ENCODE data around the gene MRTFB.
"Not testable (repeated sequence)": the region's sequence is repeated elsewhere in the genome, so short reads cannot be mapped to it uniquely, and the experiment has no call there.

Gene MRTFB

GRCh38 chr16:14047121-14047859, 23.8 kb upstream of the MRTFB start:
- not testable (repeated sequence) for H3K36me3 Mint-ChIP-seq (ENCODE audit: low read depth); ATAC-seq; DNase-seq; H3K9me3 Mint-ChIP-seq; H3K4me1 Mint-ChIP-seq; H3K4me3 Mint-ChIP-seq; H3K27me3 Mint-ChIP-seq; H3K27ac Mint-ChIP-seq

DNA sequence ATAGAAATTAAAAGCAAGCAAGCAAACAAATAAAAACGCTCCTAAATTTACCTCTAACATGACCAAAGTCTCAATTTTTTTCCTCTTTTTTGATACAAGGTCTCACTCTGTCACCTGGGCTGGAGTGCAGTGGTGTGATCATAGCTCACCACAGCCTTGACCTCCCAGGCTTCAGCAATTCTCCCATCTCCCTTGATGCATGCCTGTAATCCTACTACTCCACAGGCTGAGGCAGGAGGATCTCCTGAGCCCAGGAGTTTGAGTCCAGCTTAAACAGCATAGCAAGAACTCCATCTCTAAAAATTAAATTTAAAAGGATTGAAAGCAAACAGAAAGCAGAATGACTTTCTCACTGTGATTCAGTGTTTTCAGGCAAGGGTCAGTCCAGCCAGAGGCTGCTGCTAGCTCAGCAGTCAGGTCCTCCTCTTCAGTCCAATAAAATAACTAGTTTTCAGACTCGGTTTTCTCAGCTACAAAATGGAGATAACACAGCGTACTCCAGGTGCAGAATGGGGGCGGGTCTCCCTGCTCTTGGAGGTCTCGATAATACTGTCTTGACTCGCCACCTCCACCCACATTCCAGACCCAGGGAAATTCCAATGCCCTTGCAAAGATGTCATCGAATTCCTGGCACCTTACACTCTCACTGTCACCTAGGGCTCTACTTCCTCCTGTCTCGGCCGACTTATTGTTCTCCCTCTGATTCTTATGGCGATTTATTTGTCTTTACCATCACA, 20.7 kb upstream of the MRTFB start:
- Mint-ChIP-seq H3K4me1 (no peaks in the 10 kb centered on the region), H3K27me3 (peaks cover 2% of the 10 kb centered on the region), H3K36me3 (ENCODE audit: low read depth) (no peaks in the 10 kb centered on the region), H3K27ac (no peak overlapping the region), H3K4me3 (no peak overlapping the region), H3K9me3 (peaks cover 4% of the 10 kb centered on the region)
- no peak for DNase-seq
- no peak for ATAC-seq

GRCh38 chr16:14051103-14051729, 19.9 kb upstream of the MRTFB start:
- H3K4me1 Mint-ChIP-seq, result no peaks in the 10 kb centered on the region
- peaks cover 4% of the 10 kb centered on the region for H3K9me3 Mint-ChIP-seq
- ATAC-seq (no peak), DNase-seq (no peak)
- no peaks in the 10 kb centered on the region for H3K36me3 Mint-ChIP-seq (ENCODE audit: low read depth)
- H3K27me3 Mint-ChIP-seq, result peaks cover 5% of the 10 kb centered on the region
- H3K4me3 Mint-ChIP-seq, result no peak overlapping the region
- H3K27ac Mint-ChIP-seq, result no peak overlapping the region

- Mint-ChIP-seq H3K9me3 (peaks cover 11% of the 10 kb centered on the region), H3K36me3 (ENCODE audit: low read depth) (no peaks in the 10 kb centered on the region), H3K27me3 (peaks cover 7% of the 10 kb centered on the region), H3K4me1 (no peaks in the 10 kb centered on the region), H3K4me3 (no peak overlapping the region), H3K27ac (no peak overlapping the region)
- ATAC-seq (no peak), DNase-seq (no peak)
Observed at GRCh38 chr16:14056970-14057369, 14.1 kb upstream of the MRTFB start.

DNA sequence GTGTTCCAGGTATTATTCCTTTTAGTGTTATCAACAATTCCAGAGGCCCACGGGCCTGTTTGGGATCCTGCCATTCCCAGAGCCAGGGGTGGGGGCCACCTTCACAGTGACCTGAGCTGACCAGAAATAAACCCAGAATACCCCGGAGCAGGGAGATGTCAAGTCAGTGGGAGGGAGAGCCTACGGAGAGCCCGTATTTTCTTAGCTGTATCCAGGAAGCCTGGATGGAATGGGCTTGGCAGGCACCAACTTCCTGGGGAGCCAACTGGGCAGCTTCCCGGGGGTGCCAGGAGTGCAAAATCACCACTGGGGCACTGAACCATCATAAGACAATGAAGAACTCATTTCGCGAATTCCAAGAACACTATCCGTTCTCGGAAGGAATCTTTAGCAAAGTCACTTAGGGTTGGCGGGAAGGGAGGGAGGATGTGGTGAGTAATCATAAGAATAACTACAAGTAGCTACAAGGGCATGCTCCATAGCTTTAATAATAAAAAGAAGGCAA, 13.2 kb upstream of the MRTFB start:
- DNase-seq (no peak), ATAC-seq (no peak)
- H3K4me1 Mint-ChIP-seq, result no peaks in the 10 kb centered on the region
- no peaks in the 10 kb centered on the region for H3K36me3 Mint-ChIP-seq (ENCODE audit: low read depth)
- H3K4me3 Mint-ChIP-seq, result no peak overlapping the region
- H3K27me3 Mint-ChIP-seq, result peaks cover 7% of the 10 kb centered on the region
- peaks cover 11% of the 10 kb centered on the region for H3K9me3 Mint-ChIP-seq
- no peak overlapping the region for H3K27ac Mint-ChIP-seq

- peaks cover 5% of the 10 kb centered on the region for H3K9me3 Mint-ChIP-seq
- H3K36me3 Mint-ChIP-seq (ENCODE audit: low read depth), result no peaks in the 10 kb centered on the region
- no peak overlapping the region for H3K27ac Mint-ChIP-seq
- peaks cover 5% of the 10 kb centered on the region for H3K27me3 Mint-ChIP-seq
- no peaks in the 10 kb centered on the region for H3K4me1 Mint-ChIP-seq
- no peak for ATAC-seq
- H3K4me3 Mint-ChIP-seq, result no peak overlapping the region
- DNase-seq, result no peak
Observed at GRCh38 chr16:14061732-14062259, 9.3 kb upstream of the MRTFB start.

- no peak for ATAC-seq
- H3K4me1 Mint-ChIP-seq, result no peaks in the 10 kb centered on the region
Observed at GRCh38 chr16:14062261-14062660, 8.9 kb upstream of the MRTFB start.

DNA sequence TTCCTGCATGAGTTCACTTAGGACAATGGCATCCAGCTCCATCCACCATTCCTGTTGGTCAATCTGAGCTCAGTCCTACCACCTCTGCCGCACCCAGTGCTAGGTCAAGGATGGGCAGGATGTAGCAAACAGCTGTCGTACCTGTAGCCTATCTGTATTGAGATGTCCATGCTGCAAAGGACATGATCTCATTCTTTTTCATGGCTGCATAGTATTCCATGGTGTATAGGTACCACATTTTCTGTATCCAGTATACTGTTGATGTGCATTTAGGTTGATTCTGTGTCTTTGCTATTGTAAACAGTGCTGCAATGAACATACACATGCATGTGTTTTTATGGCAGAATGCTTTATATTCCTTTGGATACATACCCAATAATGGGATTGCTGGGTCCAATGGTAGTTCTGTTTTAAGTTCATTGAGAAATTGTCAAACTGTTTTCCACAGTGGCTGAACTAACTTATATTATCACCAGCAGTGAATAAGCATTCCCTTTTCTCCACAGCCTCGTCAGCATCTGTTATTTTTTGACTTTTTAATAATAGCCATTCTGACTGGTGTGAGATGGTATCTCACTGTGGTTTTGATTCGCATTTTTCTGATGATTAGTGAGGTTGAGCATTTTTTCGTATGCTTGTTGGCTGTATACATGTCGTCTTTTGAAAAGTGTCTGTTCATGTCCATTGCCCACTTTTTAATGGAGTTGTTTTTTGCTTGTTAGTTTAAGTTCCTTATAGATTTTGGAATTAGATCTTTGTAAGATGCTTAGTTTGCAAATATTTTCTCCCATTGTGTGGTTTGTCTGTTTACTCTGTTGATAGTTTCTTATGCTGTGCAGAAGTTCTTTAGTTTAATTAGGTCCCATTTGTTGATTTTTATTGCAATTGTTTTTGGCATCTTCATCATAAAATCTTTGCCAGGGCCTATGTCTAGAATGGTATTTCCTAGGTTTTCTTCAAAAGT, 7.2 kb upstream of the MRTFB start:
- Mint-ChIP-seq H3K27ac (no peak overlapping the region), H3K4me3 (no peak overlapping the region), H3K36me3 (ENCODE audit: low read depth) (no peaks in the 10 kb centered on the region), H3K9me3 (no peaks in the 10 kb centered on the region), H3K4me1 (no peaks in the 10 kb centered on the region), H3K27me3 (peaks cover 2% of the 10 kb centered on the region)
- DNase-seq, result no peak
- ATAC-seq, result no peak

More at GRCh38 chr16:14062261-14062660, 8.9 kb upstream of the MRTFB start:
- Mint-ChIP-seq H3K9me3 (peaks cover 2% of the 10 kb centered on the region), H3K27me3 (peaks cover 4% of the 10 kb centered on the region), H3K27ac (no peak overlapping the region), H3K36me3 (ENCODE audit: low read depth) (no peaks in the 10 kb centered on the region), H3K4me3 (no peak overlapping the region)
- no peak for DNase-seq

GRCh38 chr16:14069818-14070217, 1.3 kb upstream of the MRTFB start:
- Mint-ChIP-seq H3K4me3 (peak overlapping the region; percentile 80), H3K36me3 (ENCODE audit: low read depth) (no peaks in the 10 kb centered on the region)

GRCh38 chr16:14070555-14070876, 603 bp upstream of the MRTFB start:
- Mint-ChIP-seq H3K27me3 (peaks cover 2% of the 10 kb centered on the region), H3K4me1 (peaks cover 10% of the 10 kb centered on the region), H3K4me3 (peak overlapping the region; percentile 80), H3K9me3 (no peaks in the 10 kb centered on the region), H3K36me3 (ENCODE audit: low read depth) (no peaks in the 10 kb centered on the region), H3K27ac (peak overlapping the region; percentile 73)
- DNase-seq (no peak), ATAC-seq (no peak)

More at GRCh38 chr16:14069818-14070217, 1.3 kb upstream of the MRTFB start:
- Mint-ChIP-seq H3K4me1 (peaks cover 10% of the 10 kb centered on the region), H3K27ac (no peak overlapping the region), H3K9me3 (no peaks in the 10 kb centered on the region), H3K27me3 (peaks cover 2% of the 10 kb centered on the region)
- no peak for DNase-seq
- ATAC-seq, result no peak

- peaks cover 10% of the 10 kb centered on the region for H3K4me1 Mint-ChIP-seq
- no peak overlapping the region for H3K27ac Mint-ChIP-seq
- H3K36me3 Mint-ChIP-seq (ENCODE audit: low read depth), result no peaks in the 10 kb centered on the region
- no peaks in the 10 kb centered on the region for H3K9me3 Mint-ChIP-seq
- DNase-seq, result no peak
- H3K27me3 Mint-ChIP-seq, result no peaks in the 10 kb centered on the region
- peak overlapping the region; percentile 80 for H3K4me3 Mint-ChIP-seq
- ATAC-seq, result peak; percentile 51
Observed at GRCh38 chr16:14071576-14072271, 605 bp downstream of the MRTFB start.

DNA sequence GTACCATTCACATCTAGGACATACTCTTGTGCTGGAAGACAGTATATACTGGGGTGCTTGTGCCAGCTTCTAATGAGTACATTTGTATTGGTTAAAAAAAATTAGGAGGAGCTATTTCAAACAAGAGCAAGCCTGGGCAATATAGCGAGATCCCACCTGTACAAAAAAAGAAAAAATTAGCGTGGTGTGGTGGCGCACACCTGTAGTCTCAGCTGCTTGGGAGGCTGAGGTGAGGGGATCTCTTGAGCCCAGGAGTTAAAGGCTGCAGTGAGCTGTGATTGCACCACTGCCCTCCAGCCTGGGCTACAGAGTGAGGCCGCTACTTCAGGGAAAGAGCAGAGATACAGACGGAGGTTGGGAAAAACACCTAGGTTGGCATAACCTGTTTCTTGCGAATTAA, 1.2 kb downstream of the MRTFB start:
- Mint-ChIP-seq H3K27ac (no peak overlapping the region), H3K36me3 (ENCODE audit: low read depth) (no peaks in the 10 kb centered on the region), H3K4me3 (peak overlapping the region; percentile 80), H3K4me1 (peaks cover 10% of the 10 kb centered on the region), H3K9me3 (no peaks in the 10 kb centered on the region), H3K27me3 (no peaks in the 10 kb centered on the region)
- DNase-seq (no peak), ATAC-seq (no peak)

DNA sequence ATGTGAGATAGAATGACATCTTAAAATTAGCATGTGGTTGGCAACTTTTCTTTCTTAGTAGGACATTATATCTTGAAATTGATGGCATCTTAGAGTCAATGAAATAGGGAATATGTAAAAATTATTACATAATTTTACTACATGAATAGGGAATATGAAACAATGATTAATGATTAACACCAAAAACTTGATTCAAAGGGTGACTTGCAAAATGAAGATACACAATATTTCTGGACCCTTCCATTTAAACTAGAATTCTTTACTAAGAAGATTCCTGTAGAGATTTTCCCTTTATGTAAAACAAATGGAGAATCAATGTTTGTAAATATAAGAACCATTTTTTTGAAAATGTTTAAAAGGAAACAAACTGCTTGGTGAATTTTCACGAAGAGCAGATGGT, 3.4 kb downstream of the MRTFB start:
- DNase-seq (no peak), ATAC-seq (no peak)
- H3K36me3 Mint-ChIP-seq (ENCODE audit: low read depth), result peaks cover 3% of the 10 kb centered on the region
- no peaks in the 10 kb centered on the region for H3K27me3 Mint-ChIP-seq
- peaks cover 10% of the 10 kb centered on the region for H3K4me1 Mint-ChIP-seq
- no peak overlapping the region for H3K27ac Mint-ChIP-seq
- no peaks in the 10 kb centered on the region for H3K9me3 Mint-ChIP-seq
- H3K4me3 Mint-ChIP-seq, result no peak overlapping the region
